Measurements from ENCODE around the gene ASB15.

DNA sequence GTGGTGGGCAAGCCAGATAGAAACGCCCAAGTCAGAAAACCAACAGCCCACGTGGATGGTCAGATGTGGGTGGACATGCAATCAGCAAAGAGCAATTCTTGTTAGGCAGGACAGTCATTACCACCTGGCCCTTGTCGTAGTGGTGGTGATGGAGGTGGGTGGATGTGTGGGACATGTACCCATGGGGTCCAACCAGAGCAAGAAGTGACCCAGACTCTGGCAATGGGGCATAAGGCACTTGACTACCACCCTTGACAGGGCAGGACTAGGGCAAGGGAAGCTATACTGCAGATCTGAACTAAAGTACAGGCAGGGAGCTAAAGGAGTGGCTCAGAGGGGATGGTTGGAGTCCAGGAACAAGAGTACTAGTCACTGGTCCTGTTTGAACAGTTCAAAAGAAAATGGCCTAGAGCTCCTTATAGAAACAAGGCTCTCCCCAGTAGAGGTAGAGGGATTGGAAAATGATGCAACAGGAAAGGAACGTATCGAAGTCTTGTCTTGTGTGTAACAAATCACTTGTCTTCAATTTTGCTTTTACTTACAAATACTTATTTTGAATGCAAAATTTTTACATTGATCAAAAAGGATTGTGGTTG, 71.6 kb downstream of the ASB15 start:
- TF ChIP-seq, protein P1, sequence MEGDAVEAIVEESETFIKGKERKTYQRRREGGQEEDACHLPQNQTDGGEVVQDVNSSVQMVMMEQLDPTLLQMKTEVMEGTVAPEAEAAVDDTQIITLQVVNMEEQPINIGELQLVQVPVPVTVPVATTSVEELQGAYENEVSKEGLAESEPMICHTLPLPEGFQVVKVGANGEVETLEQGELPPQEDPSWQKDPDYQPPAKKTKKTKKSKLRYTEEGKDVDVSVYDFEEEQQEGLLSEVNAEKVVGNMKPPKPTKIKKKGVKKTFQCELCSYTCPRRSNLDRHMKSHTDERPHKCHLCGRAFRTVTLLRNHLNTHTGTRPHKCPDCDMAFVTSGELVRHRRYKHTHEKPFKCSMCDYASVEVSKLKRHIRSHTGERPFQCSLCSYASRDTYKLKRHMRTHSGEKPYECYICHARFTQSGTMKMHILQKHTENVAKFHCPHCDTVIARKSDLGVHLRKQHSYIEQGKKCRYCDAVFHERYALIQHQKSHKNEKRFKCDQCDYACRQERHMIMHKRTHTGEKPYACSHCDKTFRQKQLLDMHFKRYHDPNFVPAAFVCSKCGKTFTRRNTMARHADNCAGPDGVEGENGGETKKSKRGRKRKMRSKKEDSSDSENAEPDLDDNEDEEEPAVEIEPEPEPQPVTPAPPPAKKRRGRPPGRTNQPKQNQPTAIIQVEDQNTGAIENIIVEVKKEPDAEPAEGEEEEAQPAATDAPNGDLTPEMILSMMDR (IDR thresholded peaks at IDR 0.05), result no peak
- TF ChIP-seq POLR2A (IDR thresholded peaks at IDR 0.05) (no peak), POLR2AphosphoS5 (IDR thresholded peaks at IDR 0.05) (no peak)
